WTC11 (cell line): ENCODE data around the gene OTUB1. TPM values are rescaled to one million over a fixed set of nuclear protein-coding genes. Genes with fewer than 3 reads are reported as not detected.

Source experiments
- AR ChIP-seq: fragments of 250-450 bp; sonication (Bioruptor Pico); IDR thresholded peaks from 2 replicates; pipeline ENCODE4 v1.9.0; 2021; ENCODE audit warnings: mild to moderate bottlenecking
- ARID4B ChIP-seq: sonication (generic); formaldehyde crosslinking; IDR thresholded peaks from 2 replicates; pipeline ENCODE4 v1.8.0; 2023; ENCODE audit warnings: missing genetic modification reagents, mild to moderate bottlenecking, borderline replicate concordance
- ATF2 ChIP-seq: sonication (generic); formaldehyde crosslinking; IDR thresholded peaks from 2 replicates; pipeline ENCODE4 v1.8.1; 2022; ENCODE audit warnings: low read depth, missing genetic modification reagents, borderline replicate concordance
- ATF3 ChIP-seq: sonication (generic); formaldehyde crosslinking; conservative IDR thresholded peaks from 2 replicates; pipeline ENCODE4 v1.8.1; 2022; ENCODE audit warnings: mild to moderate bottlenecking, missing genetic modification reagents
- CBFB ChIP-seq: sonication (generic); formaldehyde crosslinking; IDR thresholded peaks from 2 replicates; pipeline ENCODE4 v1.8.1; 2022; ENCODE audit warnings: mild to moderate bottlenecking, low read depth, missing genetic modification reagents
- EMX1 ChIP-seq: fragments of 250-450 bp; sonication (Bioruptor Pico); IDR thresholded peaks from 2 replicates; pipeline ENCODE4 v1.8.0; 2021; ENCODE audit warnings: mild to moderate bottlenecking
- FOXJ3 ChIP-seq: sonication (generic); formaldehyde crosslinking; IDR thresholded peaks from 2 replicates; pipeline ENCODE4 v1.9.0; 2021; ENCODE audit warnings: missing genetic modification reagents, mild to moderate bottlenecking, borderline replicate concordance
- FOXK1 ChIP-seq: sonication (generic); formaldehyde crosslinking; IDR thresholded peaks from 2 replicates; pipeline ENCODE4 v1.8.0; 2022; ENCODE audit warnings: mild to moderate bottlenecking, moderate library complexity, missing genetic modification reagents
- FOXP1 ChIP-seq: sonication (generic); formaldehyde crosslinking; IDR thresholded peaks from 2 replicates; pipeline ENCODE4 v1.8.0; 2022; ENCODE audit warnings: missing genetic modification reagents, mild to moderate bottlenecking, moderate library complexity, borderline replicate concordance
- FOXP4 ChIP-seq: sonication (generic); formaldehyde crosslinking; IDR thresholded peaks from 2 replicates; pipeline ENCODE4 v1.8.0; 2022; ENCODE audit warnings: mild to moderate bottlenecking, missing genetic modification reagents
- GRHL2 ChIP-seq: fragments of 250-450 bp; sonication (Bioruptor Pico); IDR thresholded peaks from 2 replicates; pipeline ENCODE4 v1.8.0; 2022; ENCODE audit warnings: mild to moderate bottlenecking, moderate library complexity; ENCODE audit not compliant: insufficient replicate concordance, severe bottlenecking
- MLX ChIP-seq: sonication (generic); formaldehyde crosslinking; IDR thresholded peaks from 2 replicates; pipeline ENCODE4 v1.8.1; 2023; ENCODE audit warnings: mild to moderate bottlenecking, missing genetic modification reagents, moderate library complexity
- MXD4 ChIP-seq: fragments of 250-450 bp; sonication (Bioruptor Pico); IDR thresholded peaks from 2 replicates; pipeline ENCODE4 v1.8.0; 2021; ENCODE audit warnings: mild to moderate bottlenecking, moderate library complexity, borderline replicate concordance
- NFE2L1 ChIP-seq: sonication (generic); formaldehyde crosslinking; IDR thresholded peaks from 2 replicates; pipeline ENCODE4 v1.8.1; 2023; ENCODE audit warnings: missing genetic modification reagents
- NR2C2 ChIP-seq: sonication (generic); formaldehyde crosslinking; IDR thresholded peaks from 2 replicates; pipeline ENCODE4 v1.8.0; 2022; ENCODE audit warnings: mild to moderate bottlenecking, missing genetic modification reagents
- SMAD4 ChIP-seq: sonication (generic); formaldehyde crosslinking; IDR thresholded peaks from 2 replicates; pipeline ENCODE4 v1.8.0; 2022; ENCODE audit warnings: mild to moderate bottlenecking, missing genetic modification reagents
- TEAD1 ChIP-seq: sonication (generic); formaldehyde crosslinking; IDR thresholded peaks from 2 replicates; pipeline ENCODE4 v1.8.0; 2022; ENCODE audit warnings: mild to moderate bottlenecking, missing genetic modification reagents
- TEAD4 ChIP-seq: sonication (generic); formaldehyde crosslinking; IDR thresholded peaks from 2 replicates; pipeline ENCODE4 v1.8.0; 2022; ENCODE audit warnings: mild to moderate bottlenecking, missing genetic modification reagents
- USF2 ChIP-seq: sonication (generic); formaldehyde crosslinking; IDR thresholded peaks from 2 replicates; pipeline ENCODE4 v1.8.1; 2023; ENCODE audit warnings: mild to moderate bottlenecking, missing genetic modification reagents, moderate library complexity
- ZNF121 ChIP-seq: sonication (generic); formaldehyde crosslinking; IDR thresholded peaks from 2 replicates; pipeline ENCODE4 v1.8.0; 2023; ENCODE audit warnings: missing genetic modification reagents
- ZNF232 ChIP-seq: sonication (generic); formaldehyde crosslinking; IDR thresholded peaks from 2 replicates; pipeline ENCODE4 v1.8.0; 2022; ENCODE audit warnings: mild to moderate bottlenecking, missing genetic modification reagents
- ZNF423 ChIP-seq: fragments of 250-450 bp; sonication (Bioruptor Pico); IDR thresholded peaks from 2 replicates; pipeline ENCODE4 v2.1.2; 2022; ENCODE audit warnings: mild to moderate bottlenecking, moderate library complexity
- ZNF512 ChIP-seq: sonication (generic); formaldehyde crosslinking; IDR thresholded peaks from 2 replicates; pipeline ENCODE4 v1.8.1; 2022; ENCODE audit warnings: missing genetic modification reagents, borderline replicate concordance
- total RNA-seq: library from RNA; stranded (reverse); gene quantifications from 3 replicates; pipeline ENCODE4 v1.2.3, GENCODE V29; 2021

The OTUB1 gene
- total RNA-seq, 1 experiment from 2014 or later = 112 TPM

- TF ChIP-seq TEAD1 (CRISPR knock-in tag) (no peak), ZNF423 (no peak), TEAD4 (CRISPR knock-in tag) (no peak), EMX1 (CRISPR knock-in tag) (no peak), MXD4 (CRISPR knock-in tag) (no peak), ZNF232 (CRISPR knock-in tag) (no peak), ZNF512 (CRISPR knock-in tag) (no peak), MLX (CRISPR knock-in tag) (no peak), FOXJ3 (no peak), NR2C2 (CRISPR knock-in tag) (no peak), SMAD4 (CRISPR knock-in tag) (no peak), ZNF121 (CRISPR knock-in tag) (no peak), CBFB (CRISPR knock-in tag) (no peak), AR (CRISPR knock-in tag) (no peak), USF2 (CRISPR knock-in tag) (peak; percentile 23), FOXK1 (CRISPR knock-in tag) (no peak), NFE2L1 (CRISPR knock-in tag) (no peak), GRHL2 (no peak), ARID4B (CRISPR knock-in tag) (peak; percentile 70; the same call in 1 of the 2 replicates), ATF2 (CRISPR knock-in tag) (no peak), FOXP4 (CRISPR knock-in tag) (no peak), ATF3 (CRISPR knock-in tag) (no peak), FOXP1 (CRISPR knock-in tag) (no peak)
Observed at GRCh38 chr11:63999349-64000025, 13.2 kb downstream of the OTUB1 start (continued).
